ENCODE results near the gene ZNF438.

GRCh38 chr10:31011665-31012022 is 20.0 kb downstream of the ZNF438 start:
- no peak for TF ChIP-seq CTCF (IDR thresholded peaks at IDR 0.05)
- no peak for TF ChIP-seq POLR2A (IDR thresholded peaks at IDR 0.05)
- TF ChIP-seq POLR2AphosphoS5 (IDR thresholded peaks at IDR 0.05), result no peak

Measured in prostate gland (tissue), 2 donors.